BJ (cell line): ENCODE measurements around the gene AP2A1. TPM values are rescaled to one million over a fixed set of nuclear protein-coding genes. Genes with fewer than 3 reads are reported as not detected.

Experiments used
- CTCF ChIA-PET: fragments of 350-600 bp; formaldehyde crosslinking; extraction: SDS; loops from one replicate; lab custom pipeline; 2021; ENCODE audit warnings: antibody characterized with exemption, inconsistent platforms; lab: Yijun Ruan, JAX
- POLR2A ChIA-PET: fragments of 300-600 bp; sonication (Branson Sonifier 250); formaldehyde crosslinking; extraction: SDS; loops from one replicate; lab custom pipeline; 2021; ENCODE audit warnings: antibody characterized with exemption; lab: Charles Lee
- DNase-seq: peaks from one replicate; pipeline ENCODE4 v3.0.0-alpha.2; 2011; ENCODE audit warnings: low read depth
- H3K27me3 ChIP-seq: 2 replicates; pipeline ENCODE4 v1.6.0; 2011; ENCODE audit warnings: low read length; ENCODE audit not compliant: control insufficient read depth, insufficient read depth
- H3K36me3 ChIP-seq: 2 replicates; pipeline ENCODE4 v1.5.1; 2011; ENCODE audit warnings: low read length; ENCODE audit not compliant: control insufficient read depth, insufficient read depth
- H3K4me3 ChIP-seq: 2 replicates; pipeline ENCODE4 v1.5.1; 2011; ENCODE audit warnings: low read depth, mild to moderate bottlenecking, control low read depth, low read length
- CTCF ChIP-seq: IDR thresholded peaks from 2 replicates; pipeline ENCODE4 v1.5.1; 2011; ENCODE audit warnings: low read depth, mild to moderate bottlenecking, control low read depth, inconsistent platforms, low read length, moderate library complexity; ENCODE audit not compliant: insufficient read depth
- polyA plus RNA-seq: library from polyadenylated mRNA; depleted of rRNA; stranded (reverse); fragments of >200 nt; gene quantifications from 2 replicates; pipeline ENCODE4 v1.2.3, GENCODE V29; 2011

Gene AP2A1
- polyA plus RNA-seq, 1 experiment = 153 TPM

- Histone ChIP-seq H3K36me3 (no peaks in the 10 kb centered on the region), H3K27me3 (no peaks in the 10 kb centered on the region), H3K4me3 (no peak overlapping the region)
- ChIA-PET CTCF (interaction anchor here (1.2 kb wide), 1 partner anchor 28 kb away, joined by 3 read pairs; no protein-coding TSS in a partner anchor), POLR2A (no interaction called here)
- DNase-seq = no peak
- TF ChIP-seq CTCF = no peak
Observed at GRCh38 chr19:49730166-49730565, 36.6 kb upstream of the AP2A1 start.

- CTCF ChIA-PET = no interaction called here
- Histone ChIP-seq H3K36me3 (no peaks in the 10 kb centered on the region), H3K27me3 (no peaks in the 10 kb centered on the region), H3K4me3 (no peak overlapping the region)
- TF ChIP-seq CTCF = no peak
- POLR2A ChIA-PET = no interaction called here
- no peak for DNase-seq
Observed at GRCh38 chr19:49738268-49738667, 28.5 kb upstream of the AP2A1 start.

- DNase-seq = no peak
- H3K36me3 ChIP-seq = no peaks in the 10 kb centered on the region
- no peaks in the 10 kb centered on the region for H3K27me3 ChIP-seq
- TF ChIP-seq CTCF = no peak
- CTCF ChIA-PET = no interaction called here
- POLR2A ChIA-PET = no interaction called here
- H3K4me3 ChIP-seq = no peak overlapping the region
Observed at GRCh38 chr19:49739098-49739497, 27.7 kb upstream of the AP2A1 start.

GRCh38 chr19:49739933-49740332, 26.9 kb upstream of the AP2A1 start:
- Histone ChIP-seq H3K4me3 (no peak overlapping the region), H3K27me3 (no peaks in the 10 kb centered on the region), H3K36me3 (no peaks in the 10 kb centered on the region)
- TF ChIP-seq CTCF = no peak
- CTCF ChIA-PET = interaction anchor here (0.8 kb wide), 1 partner anchor 10 kb away, joined by 3 read pairs; no protein-coding TSS in a partner anchor
- POLR2A ChIA-PET = no interaction called here
- DNase-seq = no peak

- Histone ChIP-seq H3K36me3 (no peaks in the 10 kb centered on the region), H3K27me3 (no peaks in the 10 kb centered on the region), H3K4me3 (no peak overlapping the region)
- CTCF ChIA-PET = interaction anchor here (1.0 kb wide), 1 partner anchor 9 kb away, joined by 3 read pairs; no protein-coding TSS in a partner anchor
- no peak for DNase-seq
- TF ChIP-seq CTCF = no peak
- POLR2A ChIA-PET = no interaction called here
Observed at GRCh38 chr19:49741210-49741844, 25.5 kb upstream of the AP2A1 start.
